HepG2 (cell line): ENCODE data around the gene SLC35B4. TPM values are rescaled to one million over a fixed set of nuclear protein-coding genes. Genes with fewer than 3 reads are reported as not detected.

Experiments
- ATAC-seq: fragments of 200-7000 bp; cut with Tn5 transposase; 3 replicates; pipeline ENCODE4 v1.9.1; 2020; ENCODE audit warnings: mild to moderate bottlenecking, moderate library complexity
- BruUV-seq: library from RNA; stranded (reverse); fragments of 400-500 nt; replicated peaks from 2 replicates; lab custom pipeline; 2021; lab: Mats Ljungman, UMichigan
- CTCF ChIA-PET: fragments of 300-600 bp; formaldehyde crosslinking; extraction: SDS; loops from one replicate; lab custom pipeline; 2021; ENCODE audit warnings: low total read pairs, inconsistent platforms, low intra/inter-chr PET ratio; lab: Yijun Ruan, JAX
- POLR2A ChIA-PET: fragments of 350-600 bp; sonication (Branson Sonifier 250); formaldehyde crosslinking; loops from one replicate; lab custom pipeline; 2020; ENCODE audit warnings: antibody characterized with exemption, inconsistent platforms; lab: Yijun Ruan, JAX
- DNase-seq: peaks from one replicate; pipeline ENCODE4 v3.0.0-alpha.2; 2015; ENCODE audit warnings: low spot score
- FAIRE-seq: peaks from 3 replicates; lab custom pipeline; 2011; peaks lifted over from hg19 to GRCh38; lab: Jason Lieb, UNC
- H2AFZ ChIP-seq: one replicate; pipeline ENCODE4 v1.6.1; 2011; ENCODE audit warnings: low read length, inconsistent platforms
- H3K27ac ChIP-seq: fragments of 300-600 bp; 3 replicates; pipeline ENCODE4 v1.8.0; 2011; ENCODE audit warnings: mixed run types, mild to moderate bottlenecking, mixed read lengths, low read length, inconsistent platforms; ENCODE audit not compliant: insufficient read depth; ENCODE audit errors: extremely low read length
- H3K27me3 ChIP-seq, 2 experiments: fragments of 200-600 bp in 1 of 2; 2 replicates in 1 of 2; 3 replicates in 1 of 2; pipeline versions ENCODE4 v1.6.0 to v1.8.0; 2011; ENCODE audit warnings: low read length in 2 of 2, mild to moderate bottlenecking in 2 of 2, moderate library complexity in 2 of 2, inconsistent platforms in 1 of 2; ENCODE audit not compliant: insufficient read depth in 2 of 2, control insufficient read depth in 1 of 2
- H3K36me3 ChIP-seq, 2 experiments: fragments of 200-600 bp in 1 of 2; replicated peaks in 1 of 2; 2 replicates in 1 of 2; 3 replicates in 1 of 2; pipeline versions ENCODE4 v1.5.1 to v1.8.0; 2011; ENCODE audit warnings: low read length in 2 of 2, inconsistent platforms in 1 of 2; ENCODE audit not compliant: insufficient read depth in 2 of 2, control insufficient read depth in 1 of 2
- H3K4me1 ChIP-seq: 2 replicates; pipeline ENCODE4 v1.5.1; 2012; ENCODE audit warnings: low read length, inconsistent platforms; ENCODE audit not compliant: insufficient read depth
- H3K4me2 ChIP-seq: 2 replicates; pipeline ENCODE4 v1.6.0; 2011; ENCODE audit warnings: low read depth, low read length, inconsistent platforms
- H3K4me3 ChIP-seq, 3 experiments: fragments of 200-600 bp in 1 of 3; sonication (generic), shearing (Covaris generic) in 1 of 3; replicated peaks in 1 of 3; 2 replicates each; pipeline ENCODE4 v1.5.1; 2011 to 2016; ENCODE audit warnings: low read length in 3 of 3, inconsistent platforms in 2 of 3, low read depth in 2 of 3, mild to moderate bottlenecking in 2 of 3, control low read depth in 1 of 3, mixed read lengths in 1 of 3; ENCODE audit not compliant: insufficient read depth in 1 of 3
- H3K79me2 ChIP-seq: one replicate; pipeline ENCODE4 v1.6.1; 2011; ENCODE audit warnings: low read length, inconsistent platforms; ENCODE audit not compliant: insufficient read depth
- H3K9ac ChIP-seq: 2 replicates; pipeline ENCODE4 v1.6.0; 2011; ENCODE audit warnings: mild to moderate bottlenecking, low read depth, low read length, inconsistent platforms; ENCODE audit not compliant: insufficient read depth
- H3K9me3 ChIP-seq: 2 replicates; pipeline ENCODE4 v1.5.1; 2012; ENCODE audit warnings: mild to moderate bottlenecking, low read length
- H4K20me1 ChIP-seq: 2 replicates; pipeline ENCODE4 v1.6.0; 2011; ENCODE audit warnings: inconsistent platforms, mild to moderate bottlenecking, low read length, moderate library complexity; ENCODE audit not compliant: insufficient read depth
- MEIS1 ChIP-seq: sonication (generic); formaldehyde crosslinking; IDR thresholded peaks from 2 replicates; pipeline ENCODE4 v1.9.0; 2021; ENCODE audit warnings: mild to moderate bottlenecking, missing genetic modification reagents, moderate library complexity, borderline replicate concordance
- MXD1 ChIP-seq: sonication (generic); formaldehyde crosslinking; IDR thresholded peaks from 2 replicates; pipeline ENCODE4 v1.4.0; 2020; ENCODE audit warnings: mild to moderate bottlenecking, missing genetic modification reagents
- PBX2 ChIP-seq: IDR thresholded peaks from 2 replicates; pipeline ENCODE4 v1.6.1; 2016; ENCODE audit warnings: control low read depth
- ZNF564 ChIP-seq: sonication (generic); formaldehyde crosslinking; IDR thresholded peaks from 2 replicates; pipeline ENCODE4 v1.8.1; 2023; ENCODE audit warnings: mild to moderate bottlenecking, missing genetic modification reagents
- ZNF7 ChIP-seq: IDR thresholded peaks from 2 replicates; pipeline ENCODE4 v1.6.1; 2016; ENCODE audit warnings: missing biosample characterization, missing genetic modification reagents
- WGBS: methylation state at CpG from one replicate; pipeline ENCODE4 v1.1.6; 2017; ENCODE audit warnings: low lambda C conversion rate; 5-methylcytosine and 5-hydroxymethylcytosine counted together
- in situ Hi-C: cut with HindIII; loops from 2 replicates; pipeline ENCODE4 v1.10.0; 2017; ENCODE audit warnings: low pct_unique_long_range_greater_than_20kb; ENCODE audit not compliant: extremely low pct_ligation_motif_present
- intact Hi-C: fragments of 100-400 bp; cut with micrococcal nuclease; formaldehyde crosslinking; loops from one replicate; pipeline ENCODE4 v1.10.0; 2022; ENCODE audit not compliant: unreplicated experiment
- polyA plus RNA-seq, 8 experiments: library from polyadenylated mRNA; depleted of rRNA in 3 of 8; stranded (reverse) in 7 of 8; unstranded in 1 of 8; fragments of >200 nt; fragmentation: Illumina TruSeq in 4 of 8; extraction: Trizol in 4 of 8; gene quantifications; 2 replicates each; pipeline versions ENCODE4 v1.2.1 to v1.2.3, GENCODE V29; 2011 to 2016; ENCODE audit warnings: low read depth in 4 of 8, missing spikeins in 1 of 8, mixed read lengths in 1 of 8; ENCODE audit not compliant: insufficient read depth in 1 of 8
- total RNA-seq, 5 experiments: library from RNA; depleted of rRNA; stranded (reverse); fragments of >200 nt; fragmentation: Illumina TruSeq; extraction: Trizol; gene quantifications; 2 replicates each; pipeline ENCODE4 v1.2.3, GENCODE V29; 2016; ENCODE audit warnings: low read depth in 1 of 5
- TF ChIP-seq, protein P1 (sequence below): sonication (generic); formaldehyde crosslinking; IDR thresholded peaks from 2 replicates; pipeline ENCODE4 v1.4.0; 2020; ENCODE audit warnings: missing genetic modification reagents
- TF ChIP-seq, protein P2 (sequence below): fragments of 450-650 bp; IDR thresholded peaks from 2 replicates; pipeline ENCODE4 v1.6.1; 2016

SLC35B4 gene
- total and polyA plus RNA-seq, 2 of the 13 experiments (the other 11 are each of a cell fraction or from before 2014, with no cell fraction given) = 17.1 to 17.8 TPM

DNA sequence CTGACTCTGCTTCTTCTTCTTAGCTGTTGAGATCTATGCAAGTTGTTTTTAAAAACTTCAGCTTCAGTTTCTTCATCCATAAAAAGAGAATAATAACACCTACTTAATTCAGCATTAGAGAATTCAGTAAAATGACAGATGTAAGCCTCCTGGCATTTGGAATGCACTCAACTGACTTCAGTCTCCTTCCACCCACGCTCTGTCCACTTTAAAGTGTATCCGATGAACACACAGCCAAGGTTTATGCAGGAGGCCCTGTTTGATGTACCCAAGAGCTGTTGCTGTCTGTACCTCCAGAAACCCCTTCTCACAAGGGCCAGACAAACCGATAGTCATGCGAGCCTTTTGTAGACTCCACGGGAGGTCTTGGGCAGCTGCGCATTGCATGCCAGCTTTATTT, 27.1 kb upstream of the SLC35B4 start:
- no peak overlapping the region for H3K9ac ChIP-seq
- in situ Hi-C loops = no loop called here
- no peaks in the 10 kb centered on the region for H4K20me1 ChIP-seq
- H3K27me3 ChIP-seq = peaks cover 1 to 20% of the 10 kb centered on the region in 2 experiments; a peak in 3 of 5 replicates
- no peak overlapping the region for H3K4me2 ChIP-seq
- WGBS = 29% methylated on average over 6 of the region's 6 CpGs
- H2AFZ ChIP-seq = no peak overlapping the region
- ATAC-seq = no peak
- no peaks in the 10 kb centered on the region for H3K4me1 ChIP-seq
- H3K36me3 ChIP-seq = no peaks in the 10 kb centered on the region
- no peaks in the 10 kb centered on the region for H3K79me2 ChIP-seq
- H3K4me3 ChIP-seq = no peak overlapping the region
- H3K27ac ChIP-seq = no peak overlapping the region
- POLR2A ChIA-PET = no interaction called here
- DNase-seq = no peak
- BruUV-seq = no TSS peak
- CTCF ChIA-PET = no interaction called here
- intact Hi-C loops = no loop called here
- FAIRE-seq = no peak
- no peaks in the 10 kb centered on the region for H3K9me3 ChIP-seq
- TF ChIP-seq ZNF7 (CRISPR knock-in tag) (0 out of 2 replicates have a peak, but pooled peaks have one; percentile 27), MXD1 (CRISPR knock-in tag) (no peak), ZNF564 (no peak), MEIS1 (CRISPR knock-in tag) (no peak), PBX2 (no peak)
- TF ChIP-seq, protein P1, sequence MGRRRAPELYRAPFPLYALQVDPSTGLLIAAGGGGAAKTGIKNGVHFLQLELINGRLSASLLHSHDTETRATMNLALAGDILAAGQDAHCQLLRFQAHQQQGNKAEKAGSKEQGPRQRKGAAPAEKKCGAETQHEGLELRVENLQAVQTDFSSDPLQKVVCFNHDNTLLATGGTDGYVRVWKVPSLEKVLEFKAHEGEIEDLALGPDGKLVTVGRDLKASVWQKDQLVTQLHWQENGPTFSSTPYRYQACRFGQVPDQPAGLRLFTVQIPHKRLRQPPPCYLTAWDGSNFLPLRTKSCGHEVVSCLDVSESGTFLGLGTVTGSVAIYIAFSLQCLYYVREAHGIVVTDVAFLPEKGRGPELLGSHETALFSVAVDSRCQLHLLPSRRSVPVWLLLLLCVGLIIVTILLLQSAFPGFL = no peak
- TF ChIP-seq, protein P2, sequence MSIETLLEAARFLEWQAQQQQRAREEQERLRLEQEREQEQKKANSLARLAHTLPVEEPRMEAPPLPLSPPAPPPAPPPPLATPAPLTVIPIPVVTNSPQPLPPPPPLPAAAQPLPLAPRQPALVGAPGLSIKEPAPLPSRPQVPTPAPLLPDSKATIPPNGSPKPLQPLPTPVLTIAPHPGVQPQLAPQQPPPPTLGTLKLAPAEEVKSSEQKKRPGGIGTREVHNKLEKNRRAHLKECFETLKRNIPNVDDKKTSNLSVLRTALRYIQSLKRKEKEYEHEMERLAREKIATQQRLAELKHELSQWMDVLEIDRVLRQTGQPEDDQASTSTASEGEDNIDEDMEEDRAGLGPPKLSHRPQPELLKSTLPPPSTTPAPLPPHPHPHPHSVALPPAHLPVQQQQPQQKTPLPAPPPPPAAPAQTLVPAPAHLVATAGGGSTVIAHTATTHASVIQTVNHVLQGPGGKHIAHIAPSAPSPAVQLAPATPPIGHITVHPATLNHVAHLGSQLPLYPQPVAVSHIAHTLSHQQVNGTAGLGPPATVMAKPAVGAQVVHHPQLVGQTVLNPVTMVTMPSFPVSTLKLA = no peak
